HCT116 (cell line): ENCODE results near the gene AGAP1.

ENCODE experiments used
- POLR2A ChIP-seq: IDR thresholded peaks from 2 replicates; pipeline ENCODE4 v1.7.0; 2011; ENCODE audit warnings: borderline replicate concordance; ENCODE audit not compliant: insufficient read depth, insufficient read length; ENCODE audit errors: extremely low read depth
- RAD21 ChIP-seq: IDR thresholded peaks from 2 replicates; pipeline ENCODE4 v1.6.1; 2012; ENCODE audit warnings: low read depth, mild to moderate bottlenecking

DNA sequence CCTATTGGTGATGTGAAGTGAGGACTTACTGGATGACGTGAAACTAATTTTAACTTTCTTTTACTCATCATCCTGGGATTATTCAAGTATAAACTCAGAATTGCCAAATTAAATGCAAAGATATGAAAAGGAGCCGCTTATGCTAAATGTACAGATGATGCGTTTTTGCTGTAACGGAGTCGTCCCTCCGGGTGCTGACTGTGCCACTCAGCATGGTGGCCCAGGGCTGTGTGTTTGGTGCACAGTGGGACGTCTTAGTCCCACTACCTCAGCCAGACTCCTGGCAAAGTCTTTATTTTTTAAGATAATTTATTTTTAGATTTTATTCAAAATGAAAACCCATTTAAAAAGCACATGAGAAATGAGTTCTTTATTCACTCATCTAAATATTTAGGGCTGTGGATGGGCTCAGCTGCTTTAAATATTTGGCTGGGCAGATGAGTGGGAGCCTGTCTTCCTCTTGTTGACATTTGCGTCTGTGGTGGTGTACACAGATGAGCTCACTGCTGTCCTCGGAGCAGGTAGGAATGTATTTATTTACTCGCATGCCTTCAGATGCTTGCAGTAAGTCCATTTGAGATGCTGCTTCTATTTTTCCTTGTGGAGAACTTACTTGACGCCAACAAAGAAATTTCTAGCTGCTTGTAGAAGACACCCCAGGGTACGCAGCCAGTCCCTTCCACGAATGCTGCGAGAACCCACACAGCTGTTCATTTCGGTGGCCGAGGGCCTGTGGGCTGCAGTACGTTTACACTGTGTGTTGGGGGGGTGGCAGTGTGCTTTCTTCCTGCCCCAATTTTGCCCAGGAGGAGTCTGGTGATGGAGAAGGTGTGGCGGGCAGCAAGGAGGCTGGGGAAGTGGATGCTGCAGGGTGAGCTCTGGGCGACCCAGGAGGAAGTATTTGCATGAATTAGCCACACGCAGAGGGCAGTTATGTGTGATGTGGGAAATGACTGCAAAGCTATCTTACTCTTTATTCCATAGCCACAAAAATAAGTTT is 105.0 kb downstream of the AGAP1 start:
- TF ChIP-seq POLR2A, result no peak
- TF ChIP-seq RAD21, result no peak
